GM18502 (cell line): Measurements from ENCODE around the gene UHRF2.
"Not testable (repeated sequence)": the region's sequence is repeated elsewhere in the genome, so short reads cannot be mapped to it uniquely, and the experiment has no call there.

Experiments
- ATAC-seq: cut with Tn5 transposase; IDR thresholded peaks from one replicate; pipeline ENCODE4 v1.9.1; 2021; ENCODE audit warnings: mild to moderate bottlenecking; ENCODE audit not compliant: unreplicated experiment, poor library complexity

Gene UHRF2

GRCh38 chr9:6412487-6413364 is at the start of gene UHRF2:
Gene UHRF2 (plus strand): TSS chr9:6413199. CDS start chr9:6413491, 292 bp downstream.
- ATAC-seq = peak; percentile 82

- no peak for ATAC-seq
These were observed 45.7 kb upstream of the UHRF2 start for GRCh38 chr9:6367128-6367890.

- no peak for ATAC-seq
These were observed 44.2 kb upstream of the UHRF2 start for GRCh38 chr9:6368831-6369230.

GRCh38 chr9:6381477-6382012 is 31.5 kb upstream of the UHRF2 start:
- ATAC-seq = not testable (repeated sequence)

GRCh38 chr9:6382681-6383080 is 30.3 kb upstream of the UHRF2 start:
- ATAC-seq = no peak

- no peak for ATAC-seq
These were observed 29.3 kb upstream of the UHRF2 start for GRCh38 chr9:6383551-6384225.

- ATAC-seq = no peak
These were observed 28.3 kb upstream of the UHRF2 start for GRCh38 chr9:6384732-6385131.

GRCh38 chr9:6399071-6399470 is 13.9 kb upstream of the UHRF2 start:
- no peak for ATAC-seq

GRCh38 chr9:6405371-6405770 is 7.6 kb upstream of the UHRF2 start:
- no peak for ATAC-seq

GRCh38 chr9:6407778-6408177 is 5.2 kb upstream of the UHRF2 start:
- ATAC-seq = no peak

GRCh38 chr9:6408320-6408719 is 4.7 kb upstream of the UHRF2 start:
- ATAC-seq = no peak

GRCh38 chr9:6409811-6410210 is 3.2 kb upstream of the UHRF2 start:
- no peak for ATAC-seq

GRCh38 chr9:6410633-6411032 is 2.4 kb upstream of the UHRF2 start:
- no peak for ATAC-seq

- peak; percentile 23 for ATAC-seq
These were observed 607 bp downstream of the UHRF2 start for GRCh38 chr9:6413365-6414246.

- ATAC-seq = no peak
These were observed 1.2 kb downstream of the UHRF2 start for GRCh38 chr9:6414247-6414641.

GRCh38 chr9:6415266-6415665 is 2.3 kb downstream of the UHRF2 start:
- no peak for ATAC-seq

- no peak for ATAC-seq
These were observed 4.2 kb downstream of the UHRF2 start for GRCh38 chr9:6417186-6417585.

GRCh38 chr9:6418764-6419163 is 5.8 kb downstream of the UHRF2 start:
- no peak for ATAC-seq

- no peak for ATAC-seq
These were observed 11.9 kb downstream of the UHRF2 start for GRCh38 chr9:6424940-6425339.

GRCh38 chr9:6426117-6426516 is 13.1 kb downstream of the UHRF2 start:
- no peak for ATAC-seq
